CD1c-positive myeloid dendritic cell (primary cell): ENCODE data around the gene ANK3.

Experiments used
- DNase-seq: peaks from one replicate; pipeline ENCODE4 v3.0.0-alpha.2; 2016; ENCODE audit errors: extremely low spot score

Gene ANK3

GRCh38 chr10:60032723-60033122 lies 357.0 kb downstream of the ANK3 start:
- peak; percentile 94 for DNase-seq

GRCh38 chr10:60031664-60032063 lies 358.0 kb downstream of the ANK3 start:
- DNase-seq, result peak; percentile 93

- no peak for DNase-seq
These were observed 358.5 kb downstream of the ANK3 start for GRCh38 chr10:60031183-60031582.

- DNase-seq, result peak; percentile 21
These were observed 360.2 kb downstream of the ANK3 start for GRCh38 chr10:60029475-60029874.

- no peak for DNase-seq
These were observed 361.6 kb downstream of the ANK3 start for GRCh38 chr10:60028081-60028480.

- DNase-seq, result no peak
These were observed 364.4 kb downstream of the ANK3 start for GRCh38 chr10:60025279-60025678.

GRCh38 chr10:60024506-60024905 lies 365.2 kb downstream of the ANK3 start:
- no peak for DNase-seq

GRCh38 chr10:60023155-60023877 lies 366.4 kb downstream of the ANK3 start:
- DNase-seq, result no peak

GRCh38 chr10:60021361-60021760 lies 368.3 kb downstream of the ANK3 start:
- no peak for DNase-seq

GRCh38 chr10:60016794-60017193 lies 372.9 kb downstream of the ANK3 start:
- DNase-seq, result no peak

GRCh38 chr10:60009710-60010383 lies 379.8 kb downstream of the ANK3 start:
- no peak for DNase-seq

- DNase-seq, result no peak
These were observed 380.4 kb downstream of the ANK3 start for GRCh38 chr10:60009276-60009675.

GRCh38 chr10:60008816-60009215 lies 380.9 kb downstream of the ANK3 start:
- DNase-seq, result no peak

GRCh38 chr10:60006062-60006461 lies 383.6 kb downstream of the ANK3 start:
- no peak for DNase-seq

- no peak for DNase-seq
These were observed 385.8 kb downstream of the ANK3 start for GRCh38 chr10:60003651-60004523.

GRCh38 chr10:60000747-60001146 lies 388.9 kb downstream of the ANK3 start:
- DNase-seq, result no peak

- no peak for DNase-seq
These were observed 391.7 kb downstream of the ANK3 start for GRCh38 chr10:59997827-59998525.

GRCh38 chr10:59995862-59996261 lies 393.8 kb downstream of the ANK3 start:
- DNase-seq, result no peak

- no peak for DNase-seq
These were observed 395.7 kb downstream of the ANK3 start for GRCh38 chr10:59993931-59994330.

- peak; percentile 76 for DNase-seq
These were observed 398.0 kb downstream of the ANK3 start for GRCh38 chr10:59991661-59992060.

- DNase-seq, result no peak
These were observed 398.6 kb downstream of the ANK3 start for GRCh38 chr10:59991117-59991516.

- DNase-seq, result peak; percentile 4
These were observed 404.0 kb downstream of the ANK3 start for GRCh38 chr10:59985639-59986038.
